Ishikawa (cell line): Measurements from ENCODE around the gene EXOC3.

Experiments used
- CEBPB ChIP-seq: IDR thresholded peaks from 2 replicates; pipeline ENCODE4 v1.6.1; 2012
- CREB1 ChIP-seq: IDR thresholded peaks from 2 replicates; pipeline ENCODE4 v1.6.1; 2012; ENCODE audit warnings: low read depth
- EGR1 ChIP-seq: IDR thresholded peaks from 2 replicates; pipeline ENCODE4 v1.6.1; 2012
- EP300 ChIP-seq: IDR thresholded peaks from 2 replicates; pipeline ENCODE4 v1.6.1; 2012; ENCODE audit warnings: borderline replicate concordance
- FOXM1 ChIP-seq: IDR thresholded peaks from 2 replicates; pipeline ENCODE4 v1.6.1; 2012; ENCODE audit warnings: low read depth, borderline replicate concordance
- MAX ChIP-seq: IDR thresholded peaks from 2 replicates; pipeline ENCODE4 v1.6.1; 2012
- NFIC ChIP-seq: IDR thresholded peaks from 2 replicates; pipeline ENCODE4 v1.6.1; 2012
- RAD21 ChIP-seq: IDR thresholded peaks from 2 replicates; pipeline ENCODE4 v1.6.1; 2012; ENCODE audit warnings: low read depth
- REST ChIP-seq: IDR thresholded peaks from 2 replicates; pipeline ENCODE4 v1.6.1; 2012; ENCODE audit warnings: low read depth, mild to moderate bottlenecking
- TAF1 ChIP-seq: IDR thresholded peaks from 2 replicates; pipeline ENCODE4 v1.6.1; 2012; ENCODE audit warnings: low read depth, mild to moderate bottlenecking
- TCF12 ChIP-seq: IDR thresholded peaks from 2 replicates; pipeline ENCODE4 v1.6.1; 2012; ENCODE audit warnings: low read depth
- TEAD4 ChIP-seq: IDR thresholded peaks from 2 replicates; pipeline ENCODE4 v1.6.1; 2012
- YY1 ChIP-seq: IDR thresholded peaks from 2 replicates; pipeline ENCODE4 v1.6.1; 2012; ENCODE audit warnings: low read depth
- ZBTB7A ChIP-seq: IDR thresholded peaks from 2 replicates; pipeline ENCODE4 v1.6.1; 2012; ENCODE audit warnings: low read depth
- TF ChIP-seq, protein P1 (sequence below): IDR thresholded peaks from 2 replicates; pipeline ENCODE4 v1.6.1; 2012

EXOC3 gene

GRCh38 chr5:468401-468800 is 25.4 kb downstream of the EXOC3 start:
- TF ChIP-seq TCF12 (no peak), CEBPB (no peak), YY1 (no peak), TAF1 (no peak), EP300 (no peak), FOXM1 (no peak), REST (no peak), MAX (no peak), EGR1 (no peak), TEAD4 (no peak), ZBTB7A (no peak), NFIC (no peak), RAD21 (no peak), CREB1 (no peak)

DNA sequence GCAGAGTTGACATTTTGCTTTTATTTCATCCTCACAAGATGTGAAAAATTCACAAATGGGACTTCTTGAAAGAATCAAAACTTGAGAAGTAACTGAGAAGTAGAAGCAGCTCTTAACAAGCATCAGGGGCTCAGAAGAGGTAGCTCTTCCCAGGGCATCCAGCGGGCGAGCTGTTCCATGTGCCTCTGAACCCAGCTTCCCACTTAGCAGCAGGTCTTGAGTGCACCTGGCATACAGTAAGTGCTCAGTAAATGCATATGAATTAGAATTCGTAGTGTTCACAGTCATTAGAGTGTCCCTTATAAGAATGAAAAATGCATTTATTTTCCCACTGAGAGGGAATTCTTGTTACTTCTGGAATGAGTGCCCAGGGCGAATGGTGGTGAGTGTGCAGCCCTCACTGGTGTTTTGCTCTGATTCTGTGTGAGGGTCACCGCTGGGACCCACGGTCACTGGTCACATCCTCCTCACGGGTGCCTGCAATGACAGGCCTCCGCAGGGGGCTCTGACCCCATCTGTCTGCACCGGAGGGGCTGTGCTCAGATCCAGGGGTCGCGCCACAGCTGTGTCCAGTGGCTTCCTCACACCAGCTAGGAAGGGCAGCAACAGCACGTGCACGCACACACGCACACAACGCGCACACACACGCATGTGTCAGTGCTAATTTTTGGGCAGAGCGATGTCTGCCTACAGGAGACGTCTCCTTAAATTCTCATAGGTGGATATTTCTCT is 26.9 kb downstream of the EXOC3 start:
- TF ChIP-seq MAX (no peak), CEBPB (no peak), REST (no peak)
- TF ChIP-seq, protein P1, sequence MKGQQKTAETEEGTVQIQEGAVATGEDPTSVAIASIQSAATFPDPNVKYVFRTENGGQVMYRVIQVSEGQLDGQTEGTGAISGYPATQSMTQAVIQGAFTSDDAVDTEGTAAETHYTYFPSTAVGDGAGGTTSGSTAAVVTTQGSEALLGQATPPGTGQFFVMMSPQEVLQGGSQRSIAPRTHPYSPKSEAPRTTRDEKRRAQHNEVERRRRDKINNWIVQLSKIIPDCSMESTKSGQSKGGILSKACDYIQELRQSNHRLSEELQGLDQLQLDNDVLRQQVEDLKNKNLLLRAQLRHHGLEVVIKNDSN = no peak

DNA sequence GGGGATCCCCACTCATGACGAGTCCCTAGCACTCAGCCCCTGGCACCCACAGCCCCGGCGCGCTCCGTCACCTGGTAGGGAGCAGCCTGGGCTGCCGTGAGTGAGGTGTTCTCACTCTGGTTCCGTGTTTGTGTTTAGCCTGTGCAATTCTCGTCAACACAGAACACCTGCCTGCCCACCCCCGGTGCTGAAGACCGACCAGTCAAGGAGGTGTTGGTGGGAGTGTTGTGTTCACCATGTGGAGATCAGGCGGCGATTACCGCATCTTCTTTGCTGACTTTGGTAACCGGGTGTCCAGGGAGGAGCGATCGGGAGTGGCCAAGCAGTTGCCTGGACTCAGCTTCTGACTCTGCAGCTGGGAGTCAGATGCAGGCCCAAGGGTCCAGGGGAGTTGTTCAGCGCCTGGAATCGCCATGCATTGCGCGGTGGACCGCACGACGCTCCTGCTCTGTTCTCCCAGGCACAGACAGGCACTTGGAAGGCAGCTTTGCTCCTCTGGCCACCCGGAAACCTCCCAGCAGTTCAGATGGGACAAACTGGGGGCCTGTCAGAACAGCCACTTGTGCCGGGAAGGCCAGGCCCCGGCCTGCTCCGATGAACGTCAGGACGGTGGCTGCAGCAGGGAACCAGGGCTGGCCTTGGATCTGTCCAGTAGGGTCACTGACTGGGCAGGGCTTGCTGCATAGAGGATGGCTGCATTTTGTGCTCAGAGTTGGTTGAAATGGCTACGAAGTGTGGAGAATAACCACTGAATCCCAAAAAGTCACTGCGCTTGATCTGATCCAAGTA is 28.2 kb downstream of the EXOC3 start:
- no peak for TF ChIP-seq RAD21
- TF ChIP-seq ZBTB7A = no peak
- no peak for TF ChIP-seq MAX
- TF ChIP-seq CEBPB = no peak
- no peak for TF ChIP-seq REST
- TF ChIP-seq CREB1 = no peak
- no peak for TF ChIP-seq FOXM1
- TF ChIP-seq TEAD4 = no peak
- TF ChIP-seq, protein P1 = no peak
- TF ChIP-seq YY1 = no peak
- no peak for TF ChIP-seq EGR1
- TF ChIP-seq TAF1 = no peak
- no peak for TF ChIP-seq NFIC
- no peak for TF ChIP-seq TCF12
- TF ChIP-seq EP300 = no peak

DNA sequence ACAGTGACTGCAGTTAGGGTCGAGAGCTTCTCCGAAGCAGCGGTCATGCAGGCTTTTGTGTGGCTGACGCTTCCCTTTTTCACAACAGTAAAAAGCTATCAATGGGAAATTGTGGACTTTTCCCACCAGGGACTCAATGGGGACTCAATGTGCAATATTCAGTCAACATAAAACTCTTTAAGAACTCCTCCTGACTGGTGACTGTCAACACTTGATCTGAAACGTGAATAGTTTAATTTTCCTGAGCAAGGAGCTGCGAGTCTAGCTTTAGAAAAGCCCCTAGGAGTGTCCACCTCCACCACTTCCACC is 28.7 kb downstream of the EXOC3 start:
- TF ChIP-seq ZBTB7A = no peak
- TF ChIP-seq TCF12 = no peak
- TF ChIP-seq CREB1 = no peak
- no peak for TF ChIP-seq CEBPB
- no peak for TF ChIP-seq MAX
- no peak for TF ChIP-seq EGR1
- no peak for TF ChIP-seq TAF1
- TF ChIP-seq REST = no peak
- TF ChIP-seq, protein P1 = no peak
- TF ChIP-seq EP300 = no peak
- no peak for TF ChIP-seq FOXM1
- TF ChIP-seq YY1 = no peak
- TF ChIP-seq NFIC = no peak
- no peak for TF ChIP-seq RAD21
- no peak for TF ChIP-seq TEAD4
